ENCODE data around the gene HOXB8.

Gene HOXB8

DNA sequence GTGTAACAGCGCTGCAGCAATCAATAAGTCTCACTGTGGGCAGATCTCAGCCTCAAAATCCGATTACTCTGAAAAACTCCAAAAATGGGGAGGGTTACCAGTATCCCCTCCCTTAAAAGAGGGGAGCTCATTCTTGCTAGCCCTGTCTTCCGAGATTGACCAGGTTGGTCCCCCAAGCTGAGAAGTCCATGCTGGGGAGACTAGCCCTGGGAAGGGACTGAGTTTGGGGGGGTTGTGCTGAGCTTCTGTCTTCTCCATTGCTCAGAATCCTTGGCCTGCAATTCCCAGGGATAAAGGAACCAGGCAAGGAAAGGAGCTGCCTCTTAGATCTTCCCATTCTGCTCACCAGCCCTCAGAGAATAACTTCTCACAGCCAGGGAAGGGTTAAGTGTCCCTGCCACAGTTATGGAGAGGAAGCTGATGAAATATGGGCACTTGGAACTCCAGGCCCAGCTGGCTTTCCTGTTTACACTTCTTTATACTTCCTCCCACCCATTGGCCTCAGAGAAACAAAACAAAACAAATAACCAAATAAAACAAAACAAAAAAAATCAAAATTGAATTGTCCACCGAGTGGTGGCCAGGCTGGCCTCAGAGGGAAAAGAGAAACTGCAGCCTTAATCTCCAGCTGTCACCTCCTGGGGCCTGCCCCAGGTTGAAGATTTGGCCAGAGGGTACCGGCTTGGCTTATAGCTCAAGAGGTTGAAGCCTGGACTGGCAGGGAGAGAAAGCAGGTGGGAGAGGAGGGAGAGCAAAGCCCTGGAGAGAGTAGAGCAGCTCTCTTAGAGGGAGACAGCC, 27.6 kb downstream of the HOXB8 start:
- in situ Hi-C loops (cut with MboI; ENCODE audit: low sequenced_read_pairs), result no loop called here

DNA sequence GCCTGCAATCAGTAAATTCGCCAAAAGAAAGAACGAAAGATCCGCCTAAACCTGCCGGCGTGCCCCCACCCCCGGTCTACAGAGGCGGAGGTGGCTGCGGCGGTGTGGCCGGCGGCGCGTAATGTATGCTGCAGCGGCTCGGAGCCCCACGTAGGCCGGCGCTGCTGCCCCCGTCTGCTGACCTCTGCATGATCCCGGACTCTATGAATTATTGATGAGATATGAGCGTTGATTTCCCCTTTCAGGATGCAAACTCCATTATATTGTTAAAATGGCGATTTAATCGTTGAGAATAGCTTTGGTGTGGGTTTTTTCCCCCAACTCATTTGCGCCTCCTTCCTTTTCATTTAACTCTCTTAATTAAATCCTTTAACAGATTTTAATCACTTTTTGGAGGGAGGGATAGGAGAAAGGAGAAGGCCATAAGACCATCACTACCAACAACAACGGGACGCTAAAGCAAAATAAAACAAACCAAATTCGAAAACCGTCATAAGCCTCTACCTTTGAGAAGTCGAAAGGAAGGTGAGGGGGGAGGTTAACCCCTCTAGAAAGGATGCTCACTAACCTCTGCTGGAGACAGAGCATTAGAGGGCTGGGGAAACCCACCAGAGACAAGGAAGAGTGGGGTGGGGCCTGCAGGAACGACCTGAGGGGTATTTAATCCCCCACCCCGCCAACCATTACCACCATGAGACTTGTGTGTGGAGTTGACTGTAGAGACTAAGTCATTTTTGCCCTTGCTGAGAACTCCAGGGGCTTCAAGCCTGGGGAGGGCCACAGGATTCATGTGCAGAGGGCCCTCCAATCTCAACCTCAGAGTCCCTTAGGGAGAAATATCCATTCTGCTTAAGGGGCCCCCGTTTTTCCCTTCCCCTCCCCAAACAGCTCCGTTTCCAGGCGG, 28.5 kb downstream of the HOXB8 start:
- in situ Hi-C loops (cut with MboI; ENCODE audit: low sequenced_read_pairs), result no loop called here

DNA sequence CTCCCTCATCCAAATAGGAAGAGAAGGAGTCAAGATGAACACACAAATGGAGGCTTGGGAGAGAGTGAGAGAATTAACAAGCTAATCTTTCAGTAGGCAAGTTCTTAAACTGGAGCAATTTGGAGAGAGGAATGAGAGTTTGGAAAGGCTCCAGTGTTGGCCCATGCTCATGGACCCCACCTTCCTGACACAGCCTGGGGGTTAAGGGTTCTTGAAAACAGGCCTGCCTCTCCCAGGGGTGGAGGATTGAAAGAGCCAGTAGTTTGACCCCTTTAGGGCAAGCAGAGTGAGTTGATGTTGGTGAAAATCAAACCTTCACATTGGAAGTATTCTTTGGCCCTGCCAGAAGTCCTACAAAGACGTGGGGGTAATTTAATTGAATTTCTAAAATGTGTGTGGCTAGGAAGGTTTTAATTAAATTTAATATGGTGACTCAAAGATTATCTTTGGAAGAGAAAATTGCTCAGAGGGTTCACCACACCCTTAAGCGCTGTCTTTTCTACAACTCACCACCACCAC, 30.8 kb downstream of the HOXB8 start:
- in situ Hi-C loops (cut with MboI; ENCODE audit: low sequenced_read_pairs), result no loop called here

DNA sequence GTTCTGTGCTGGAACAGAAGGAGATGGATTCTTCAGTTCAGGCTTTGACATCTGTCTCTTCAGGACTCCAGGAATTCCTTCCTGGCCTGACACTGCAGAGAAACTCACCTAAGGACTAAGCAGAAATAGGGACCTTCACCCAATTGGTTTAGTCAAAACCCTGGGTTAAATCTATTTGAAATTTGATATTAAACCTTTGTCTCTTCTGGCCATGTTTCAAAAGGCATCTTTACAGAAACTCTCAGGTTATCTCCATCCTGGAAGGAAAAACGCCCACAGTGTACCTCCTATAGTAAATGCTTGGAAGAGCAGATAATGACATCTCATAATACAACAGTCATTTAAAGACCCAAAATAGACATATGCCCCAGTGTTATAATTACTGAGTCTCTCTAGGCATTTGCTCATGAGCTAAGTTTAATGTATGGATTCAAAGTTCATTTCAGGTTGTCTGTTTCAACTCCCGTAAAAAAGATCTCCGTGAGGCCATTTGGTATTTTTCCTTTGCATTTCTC, 31.3 kb downstream of the HOXB8 start:
- in situ Hi-C loops (cut with MboI; ENCODE audit: low sequenced_read_pairs), result no loop called here

DNA sequence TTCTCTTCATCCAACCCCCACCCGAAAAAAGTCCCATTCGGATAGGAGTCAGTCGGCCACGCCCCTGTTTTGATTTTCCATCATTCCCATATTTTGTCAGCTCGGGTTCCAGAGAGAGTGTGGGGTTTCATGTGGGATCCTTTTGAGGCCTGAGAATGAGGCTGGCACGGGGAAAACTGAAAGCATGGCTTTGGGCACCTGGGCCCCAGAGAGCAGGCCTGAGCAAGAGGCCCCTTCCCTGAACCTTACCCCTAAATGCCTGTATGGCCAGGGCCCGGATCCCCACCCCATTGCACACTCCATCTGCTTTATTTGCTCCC, 32.4 kb downstream of the HOXB8 start:
- in situ Hi-C loops (cut with MboI; ENCODE audit: low sequenced_read_pairs), result no loop called here

DNA sequence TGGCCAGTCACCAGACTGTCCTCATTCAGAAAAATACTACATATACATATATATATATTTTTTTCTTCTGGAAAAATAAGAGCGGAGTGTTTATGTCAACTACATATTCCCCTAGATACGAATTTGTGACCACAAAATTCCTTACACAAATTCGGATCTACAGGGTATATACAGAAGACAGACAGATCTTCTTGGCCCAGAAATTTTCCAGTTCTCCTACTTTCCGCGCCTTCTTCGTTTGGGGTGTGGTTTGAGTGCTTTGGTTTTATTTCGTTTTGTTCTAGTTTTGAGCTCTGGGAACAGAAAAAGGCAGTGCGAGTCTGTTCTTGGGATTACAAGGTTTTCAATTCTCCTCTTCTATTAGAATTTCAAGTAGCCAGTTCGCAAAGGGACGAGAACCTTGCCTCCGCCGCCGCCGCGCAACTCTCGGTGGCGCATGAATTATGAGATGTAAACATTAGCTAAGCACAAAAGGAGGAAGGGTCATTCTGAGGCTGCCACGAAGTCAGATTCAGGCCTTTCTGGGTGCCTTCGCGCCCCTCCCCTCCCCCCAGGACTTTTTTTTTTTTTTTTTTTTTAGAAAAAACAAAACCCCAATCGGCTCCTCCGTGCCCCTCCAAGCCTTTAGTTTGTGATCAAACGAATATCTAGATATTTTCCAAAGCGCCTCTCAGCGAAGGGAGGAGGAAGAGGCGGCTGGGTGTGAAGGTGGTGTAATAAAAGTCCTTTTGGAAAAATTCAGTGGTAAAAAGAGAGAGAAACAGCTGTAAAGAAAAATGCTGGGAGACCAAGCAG, 35.1 kb downstream of the HOXB8 start:
- in situ Hi-C loops (cut with MboI; ENCODE audit: low sequenced_read_pairs), result no loop called here

DNA sequence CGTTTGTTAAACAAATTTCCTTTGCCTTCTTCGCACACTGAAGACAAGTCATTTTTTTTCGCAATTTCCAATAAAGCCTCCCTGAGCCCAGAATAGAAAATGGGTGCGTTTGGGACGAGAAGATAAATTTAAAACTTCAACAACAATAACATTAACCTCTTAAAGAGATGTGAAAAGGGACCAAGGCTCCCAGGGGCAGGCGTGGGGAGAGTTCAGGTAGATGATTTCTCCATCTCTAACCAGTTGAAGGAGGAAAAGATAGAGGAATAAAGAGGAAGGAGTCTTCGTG, 35.7 kb downstream of the HOXB8 start:
- in situ Hi-C loops (cut with MboI; ENCODE audit: low sequenced_read_pairs), result no loop called here

DNA sequence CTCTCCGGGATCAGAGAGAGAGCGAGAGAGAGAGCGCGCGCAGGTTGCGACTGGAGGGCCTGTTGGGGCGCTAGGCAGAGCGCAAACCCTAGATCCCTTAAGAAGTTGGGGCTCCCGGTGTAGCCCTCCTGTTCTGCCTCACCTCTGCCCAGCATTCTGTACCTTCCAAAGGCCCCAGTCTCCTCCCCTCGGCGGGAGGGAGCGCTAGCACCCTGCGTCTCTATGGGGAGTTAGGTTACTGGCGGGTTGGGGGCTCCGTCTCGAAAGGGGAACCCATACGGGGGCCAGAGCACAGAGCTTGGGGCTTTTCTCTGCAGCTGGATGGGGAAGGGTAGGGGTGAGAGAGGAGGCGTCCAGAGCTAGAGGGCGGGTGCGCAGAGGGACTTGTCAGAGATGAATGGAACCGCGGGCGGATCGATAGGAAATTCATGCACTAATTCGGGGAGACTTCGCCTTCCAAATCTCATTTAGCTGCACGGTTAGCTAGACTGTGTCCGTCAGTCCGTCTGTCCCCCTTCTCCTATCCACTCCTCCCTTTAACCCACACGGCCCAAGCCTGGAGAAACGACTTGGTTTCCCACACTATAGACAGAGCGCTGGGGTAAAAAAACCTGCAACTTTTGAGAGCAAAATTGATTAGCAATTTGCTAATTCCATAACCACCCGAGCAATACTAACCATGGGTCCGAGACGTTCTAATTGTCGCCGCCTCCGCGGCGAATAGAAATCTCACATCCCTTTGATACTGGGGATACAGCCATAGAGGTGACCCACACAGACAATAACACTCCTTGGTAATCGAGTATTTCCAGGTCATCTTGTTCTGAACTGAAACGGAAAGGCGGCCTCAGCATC, 36.2 kb downstream of the HOXB8 start:
- in situ Hi-C loops (cut with MboI; ENCODE audit: low sequenced_read_pairs), result no loop called here

DNA sequence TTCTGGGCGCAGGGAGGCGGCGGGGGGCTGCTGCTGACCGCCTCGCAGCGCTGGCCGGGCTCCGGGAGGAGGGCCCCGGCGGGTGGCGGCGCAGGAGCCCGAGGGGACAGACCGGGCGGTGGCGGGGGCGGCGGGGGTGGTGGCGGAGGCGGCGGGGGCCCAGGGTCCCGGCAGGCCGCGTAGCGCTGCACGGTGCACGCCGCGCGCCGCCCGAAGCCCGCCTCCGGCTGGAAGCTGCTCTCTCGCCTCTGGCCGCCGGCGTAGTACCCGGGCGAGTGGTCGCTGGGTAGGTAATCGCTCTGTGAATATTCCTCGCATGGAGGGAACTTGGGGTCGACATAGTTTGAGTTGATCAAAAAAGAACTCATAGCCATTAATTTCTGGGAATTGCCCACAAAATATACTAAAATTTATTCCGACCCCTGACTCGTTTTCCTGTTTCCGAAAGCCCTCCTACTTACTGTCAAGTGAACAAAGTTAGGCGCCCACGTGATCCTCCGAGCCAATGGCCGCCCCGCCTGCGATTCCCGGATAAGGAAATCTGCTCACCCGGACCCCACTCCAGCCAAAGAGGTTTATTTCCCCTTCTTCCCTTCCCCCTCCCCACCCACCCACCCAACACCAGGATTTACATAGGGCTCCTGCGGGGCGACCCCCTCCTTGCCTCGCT, 37.0 kb downstream of the HOXB8 start, which contains the start of gene HOXB4:
Gene HOXB4, minus strand, starts transcription at position 405 of the 670 bp plus-strand sequence. Its CDS starts 31 bp downstream, at position 374.
- in situ Hi-C loops (cut with MboI; ENCODE audit: low sequenced_read_pairs), result no loop called here

DNA sequence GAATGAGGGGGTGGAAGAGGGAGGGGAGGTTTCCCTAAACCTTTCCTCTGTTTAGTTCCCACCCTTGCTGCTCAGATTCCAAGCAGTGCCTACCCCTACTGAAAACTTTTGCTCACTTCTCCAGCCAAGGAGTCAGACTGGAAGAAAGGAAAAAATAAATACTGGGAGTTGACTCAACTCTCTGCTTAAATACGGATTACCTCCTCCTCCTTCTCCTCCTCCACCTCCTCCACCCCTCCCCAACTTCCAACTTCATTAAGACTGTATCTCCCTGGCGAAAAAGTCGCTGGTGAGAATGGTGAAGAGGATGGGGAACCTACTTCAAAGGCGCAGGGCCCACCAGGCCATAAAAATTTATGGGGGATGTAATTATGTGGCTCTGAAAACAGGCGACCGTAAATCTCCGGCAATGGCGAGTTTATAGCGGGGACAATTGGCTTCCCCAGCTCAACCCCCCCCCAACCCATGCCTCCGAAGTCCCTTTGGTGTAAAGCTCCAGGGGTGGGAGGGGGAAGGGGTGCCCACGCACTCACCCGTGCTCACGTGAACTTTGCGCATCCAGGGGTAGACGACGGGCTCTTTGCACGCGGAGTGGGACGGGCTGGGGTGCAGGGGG, 37.7 kb downstream of the HOXB8 start:
- in situ Hi-C loops (cut with MboI; ENCODE audit: low sequenced_read_pairs), result no loop called here

DNA sequence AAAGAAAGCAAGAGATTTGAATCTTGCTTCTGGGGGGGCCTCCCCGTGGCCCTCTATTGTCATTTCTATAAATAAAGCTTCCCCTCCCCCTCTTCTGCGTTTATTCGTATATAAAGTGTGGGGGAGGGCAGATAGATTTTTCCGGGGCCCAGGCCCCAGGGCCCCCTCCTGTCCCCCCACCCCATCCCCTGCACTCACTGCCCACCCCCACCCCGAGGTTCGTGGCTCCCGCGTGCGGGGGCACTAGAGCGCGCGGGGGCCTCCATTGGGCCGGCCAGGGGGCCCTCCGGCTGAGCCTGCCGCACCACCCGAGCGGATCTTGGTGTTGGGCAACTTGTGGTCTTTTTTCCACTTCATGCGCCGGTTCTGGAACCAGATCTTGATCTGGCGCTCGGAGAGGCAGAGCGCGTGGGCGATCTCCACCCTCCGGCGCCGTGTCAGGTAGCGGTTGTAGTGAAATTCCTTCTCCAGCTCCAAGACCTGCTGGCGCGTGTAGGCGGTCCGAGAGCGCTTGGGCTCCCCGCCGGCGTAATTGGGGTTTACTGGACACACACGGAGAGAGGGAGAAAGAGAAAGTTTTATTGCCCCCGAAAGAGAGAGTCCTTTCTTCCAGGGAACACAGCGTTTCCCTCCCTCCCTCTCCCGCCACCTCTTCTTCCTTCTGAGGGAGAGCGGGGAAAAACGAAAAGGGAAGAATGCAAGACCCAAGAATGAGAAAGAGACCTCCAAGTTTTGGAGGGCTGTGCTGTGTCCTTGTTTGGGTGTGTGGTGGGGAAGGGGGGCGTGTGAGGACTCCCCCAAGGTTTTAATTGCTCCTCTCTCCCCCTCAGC, 38.4 kb downstream of the HOXB8 start:
- in situ Hi-C loops (cut with MboI; ENCODE audit: low sequenced_read_pairs), result no loop called here

DNA sequence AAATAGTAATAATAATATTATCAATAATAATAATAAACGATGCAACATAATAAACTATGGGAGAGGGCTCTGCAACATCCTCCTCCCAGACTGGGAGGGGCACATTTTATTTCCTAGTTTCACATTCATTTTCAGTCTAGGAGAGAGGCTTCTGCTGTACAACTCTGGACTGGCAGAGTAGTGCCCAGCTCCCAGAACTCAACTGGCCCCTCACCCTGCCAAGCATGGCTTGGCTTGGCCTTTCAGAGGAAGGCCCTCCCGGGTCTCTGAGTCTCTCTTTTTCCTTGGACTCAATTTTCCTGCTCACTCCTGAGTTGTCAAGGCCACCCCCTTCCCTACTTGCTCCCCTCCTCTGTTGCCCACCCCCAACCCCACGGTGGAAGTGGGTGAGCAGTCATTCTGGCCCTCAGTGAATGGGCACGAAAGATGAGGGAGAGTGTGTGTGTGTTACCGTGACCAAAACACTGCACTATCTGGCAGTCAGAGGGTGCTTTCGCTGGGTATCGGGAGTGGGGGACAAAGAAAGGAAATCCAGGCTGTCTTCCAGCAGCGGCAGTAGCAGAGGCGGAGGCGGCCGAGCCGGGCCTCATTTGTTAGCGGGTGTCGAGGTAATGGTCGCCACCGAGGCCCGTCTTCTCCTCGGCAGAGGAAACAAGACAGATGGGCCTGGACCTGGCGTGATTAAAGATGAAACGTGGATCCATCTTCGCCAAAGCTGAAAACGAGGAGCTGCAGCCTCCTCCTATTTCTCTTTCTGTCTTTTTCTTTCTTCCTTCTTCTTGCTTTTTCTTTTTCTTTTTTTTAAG, 39.2 kb downstream of the HOXB8 start:
- in situ Hi-C loops (cut with MboI; ENCODE audit: low sequenced_read_pairs), result no loop called here

DNA sequence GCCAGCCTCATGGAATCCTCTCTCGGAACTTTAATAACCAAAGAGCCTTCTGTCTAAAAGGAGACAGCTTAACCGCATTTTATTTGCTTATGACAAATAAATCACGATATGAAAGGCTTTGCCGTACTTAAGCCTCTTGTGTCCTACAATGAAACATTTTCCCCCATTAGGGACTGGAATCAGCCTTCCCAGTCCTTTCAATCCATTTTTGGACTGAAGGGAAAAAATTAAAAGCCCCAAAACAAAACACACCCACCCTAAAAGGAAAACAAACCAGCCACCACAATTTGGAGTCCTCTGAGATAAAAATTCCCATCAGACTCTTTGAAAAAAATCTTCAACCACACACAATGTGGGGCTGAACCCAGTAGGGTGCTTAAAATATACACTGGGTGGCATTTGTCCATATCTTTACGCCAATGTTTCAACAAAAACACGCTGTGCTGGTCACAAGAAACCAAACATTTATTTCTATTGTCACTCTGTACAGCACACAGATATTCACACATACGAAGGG, 40.0 kb downstream of the HOXB8 start:
- in situ Hi-C loops (cut with MboI; ENCODE audit: low sequenced_read_pairs), result no loop called here

DNA sequence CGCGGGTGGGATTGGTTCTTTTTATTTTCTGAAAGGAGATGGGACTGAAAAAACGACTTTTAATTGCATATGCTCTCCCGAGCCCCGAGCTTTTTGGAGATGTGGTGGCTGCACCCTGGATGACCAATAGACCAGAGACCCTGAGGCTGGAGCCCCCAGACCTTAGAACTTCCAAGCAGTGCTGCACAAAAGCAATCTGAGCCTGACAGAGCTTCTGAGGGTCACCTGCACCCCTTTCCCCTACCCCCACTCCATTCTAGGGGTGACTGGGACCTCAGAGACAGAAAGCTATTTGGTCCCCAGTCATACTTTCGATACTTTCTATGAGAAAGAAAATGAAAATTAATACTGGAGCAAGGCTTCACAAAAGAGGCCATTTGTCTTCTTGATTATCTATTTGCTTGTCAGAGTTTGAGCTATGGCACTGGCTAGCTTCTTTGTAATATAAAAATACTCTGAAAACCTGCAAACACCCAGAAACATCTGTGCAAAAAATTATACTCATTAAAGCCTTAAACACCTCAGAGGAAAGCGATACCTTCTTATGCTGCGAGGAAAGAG, 40.5 kb downstream of the HOXB8 start:
- in situ Hi-C loops (cut with MboI; ENCODE audit: low sequenced_read_pairs), result no loop called here

DNA sequence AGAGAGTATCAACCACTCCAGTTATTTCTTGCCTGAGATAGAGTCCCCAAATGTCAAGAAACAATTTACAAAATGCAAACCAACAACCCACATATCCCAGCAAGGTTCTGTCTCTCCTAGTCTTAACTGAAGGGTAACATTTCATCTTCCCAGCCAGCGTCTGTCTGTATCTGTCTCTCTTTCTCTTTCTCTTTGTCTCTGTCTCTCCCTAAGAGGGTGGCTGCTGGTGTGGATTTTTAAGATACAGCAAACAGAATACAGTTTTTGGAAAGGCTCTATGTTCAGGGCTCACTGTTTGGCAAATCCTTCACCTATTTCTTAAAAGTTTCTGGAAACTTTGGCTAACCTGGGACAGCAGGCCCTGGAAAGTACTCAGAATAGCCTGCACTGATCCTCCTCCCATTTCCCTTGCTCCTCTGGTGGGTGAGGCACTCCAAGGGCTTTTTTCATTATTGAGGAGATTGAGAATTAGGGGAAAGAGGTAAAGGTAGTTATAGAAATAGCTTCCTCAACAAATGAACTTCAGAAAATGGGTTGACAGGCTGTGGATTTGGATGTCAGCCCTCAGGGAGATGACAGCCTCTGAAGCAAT, 43.2 kb downstream of the HOXB8 start:
- in situ Hi-C loops (cut with MboI; ENCODE audit: low sequenced_read_pairs), result no loop called here

DNA sequence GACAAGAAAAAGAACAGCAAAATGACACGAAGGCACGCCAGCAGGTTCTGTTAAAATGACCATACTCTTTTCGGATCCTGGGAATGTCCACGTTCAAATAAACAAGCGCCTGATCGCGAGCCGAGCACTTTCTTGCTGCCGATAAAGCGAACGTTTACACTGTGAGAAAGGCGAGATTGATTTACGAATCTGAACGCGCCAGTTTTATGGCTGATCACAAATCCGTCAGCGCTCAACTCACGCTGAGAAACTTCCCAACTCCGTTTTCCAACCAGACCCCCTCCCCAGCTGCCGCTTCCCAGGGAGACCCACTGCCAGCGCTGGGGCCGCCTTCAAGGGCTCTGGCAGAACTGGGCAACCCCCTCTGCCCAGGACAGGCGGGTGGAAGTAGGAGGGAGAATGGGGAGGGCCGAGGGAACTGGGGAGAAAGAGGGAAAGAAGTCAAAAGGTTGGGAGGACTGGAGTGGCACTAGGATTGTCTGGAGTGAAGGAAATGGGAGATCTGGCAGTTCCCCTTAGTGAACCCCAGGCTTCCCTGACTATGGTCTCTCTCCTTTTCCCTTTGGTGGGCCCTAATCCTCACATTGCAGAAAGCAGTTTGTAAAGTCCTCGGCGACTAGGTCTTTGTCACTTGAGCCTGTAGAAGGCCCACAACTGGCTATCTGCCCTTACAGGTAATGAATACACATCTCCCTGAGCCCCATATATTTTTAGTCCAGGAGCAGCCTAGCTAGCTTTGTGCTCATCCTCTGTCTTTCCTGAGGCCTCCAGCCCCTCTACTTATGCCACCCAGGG, 43.9 kb downstream of the HOXB8 start:
- in situ Hi-C loops (cut with MboI; ENCODE audit: low sequenced_read_pairs), result no loop called here
